ENCODE results near the gene PDE3A.

- no peak for TF ChIP-seq CTCF (IDR thresholded peaks at IDR 0.05)
- no peak for TF ChIP-seq POLR2A (IDR thresholded peaks at IDR 0.05)
These were observed 7.9 kb upstream of the PDE3A start for GRCh38 chr12:20360407-20360806.
